Left hindlimb (tissue), 1 donor: ENCODE data around the gene PNMA8C.
"Not testable (repeated sequence)": the region's sequence is repeated elsewhere in the genome, so short reads cannot be mapped to it uniquely, and the experiment has no call there.

Experiments
- DNase-seq: peaks from one replicate; pipeline ENCODE4 v3.0.0-alpha.2; 2018

PNMA8C gene

DNA sequence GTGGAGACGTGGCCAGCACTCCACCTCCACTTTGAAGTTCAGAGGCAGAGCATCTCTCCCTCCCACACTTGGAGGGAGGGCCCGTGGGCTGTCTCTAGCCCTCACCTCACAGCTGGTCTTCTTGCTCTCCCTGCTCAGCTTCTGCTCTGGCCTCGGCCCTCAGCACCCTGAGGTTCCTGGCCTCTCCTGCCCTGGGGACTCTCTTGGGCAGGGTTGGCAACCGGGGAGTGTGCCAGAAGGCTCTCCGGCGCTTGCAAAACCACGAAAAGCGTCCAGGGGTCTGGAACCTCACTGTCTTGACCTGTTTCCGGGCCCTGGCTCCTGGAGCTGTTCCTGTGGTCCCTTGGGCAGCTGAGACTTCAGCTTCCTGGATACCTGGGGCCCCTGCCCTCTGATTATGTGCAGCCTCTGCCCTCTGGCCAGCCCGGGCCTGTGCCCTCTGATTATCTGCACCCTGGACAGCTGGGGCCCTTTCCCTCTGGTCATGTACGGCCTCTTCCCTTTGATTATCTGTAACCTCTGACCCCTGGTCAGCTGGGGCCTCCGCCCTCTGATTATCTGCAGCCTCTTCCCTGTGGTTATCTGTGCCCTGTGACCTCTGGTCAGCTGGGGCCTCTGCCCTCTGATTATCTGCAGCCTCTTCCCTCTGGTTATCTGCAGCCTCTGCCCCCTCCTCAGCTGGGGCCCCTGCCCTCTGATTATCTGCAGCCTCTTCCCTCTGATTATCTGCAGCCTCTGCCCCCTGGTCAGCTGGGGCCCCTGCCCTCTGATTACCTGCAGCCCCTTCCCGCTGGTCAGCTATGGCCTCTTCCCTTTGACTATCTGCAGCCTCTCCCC is 17.4 kb downstream of the PNMA8C start:
- no peak for DNase-seq

DNA sequence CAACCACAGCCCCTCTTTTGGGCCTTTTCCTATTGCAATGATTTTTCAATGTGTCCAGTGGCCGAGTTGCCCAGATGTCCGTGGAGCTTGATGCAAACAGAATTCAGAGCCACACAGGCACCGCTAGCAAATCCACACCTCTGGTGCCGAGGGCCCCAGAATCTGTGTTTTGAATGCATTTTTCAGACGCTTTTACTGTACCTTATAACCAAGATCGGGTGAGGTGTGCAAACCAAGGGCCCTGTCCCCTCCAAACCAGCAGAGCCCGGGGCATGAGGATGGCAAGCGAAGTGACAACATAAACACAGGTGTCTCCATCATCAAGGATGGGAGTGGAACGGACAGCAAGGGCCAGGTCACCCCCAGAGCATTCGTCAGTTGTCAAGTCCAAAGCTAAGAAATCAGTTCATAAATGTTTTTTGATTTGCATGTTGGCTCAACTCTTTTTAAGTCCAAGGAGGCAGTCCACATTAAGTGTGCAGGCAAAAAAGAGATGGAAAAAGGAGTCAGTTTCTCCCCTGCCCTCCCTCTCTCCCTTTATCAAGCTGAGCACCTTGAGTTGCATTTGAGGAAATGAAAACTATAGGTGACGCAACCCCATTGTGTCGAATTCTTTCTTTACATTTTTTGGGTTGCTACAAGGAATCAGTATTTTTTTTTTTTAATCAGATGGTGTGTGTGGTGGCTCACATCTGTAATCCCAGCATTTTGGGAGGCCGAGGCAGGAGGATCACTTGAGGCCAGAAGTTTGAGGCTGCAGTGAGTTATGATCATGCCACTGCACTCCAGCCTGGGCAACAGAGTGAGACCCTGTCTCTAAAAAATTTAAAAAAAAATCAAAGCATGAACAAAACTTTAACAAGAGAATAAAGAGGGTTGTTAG is 18.3 kb downstream of the PNMA8C start:
- no peak for DNase-seq

DNA sequence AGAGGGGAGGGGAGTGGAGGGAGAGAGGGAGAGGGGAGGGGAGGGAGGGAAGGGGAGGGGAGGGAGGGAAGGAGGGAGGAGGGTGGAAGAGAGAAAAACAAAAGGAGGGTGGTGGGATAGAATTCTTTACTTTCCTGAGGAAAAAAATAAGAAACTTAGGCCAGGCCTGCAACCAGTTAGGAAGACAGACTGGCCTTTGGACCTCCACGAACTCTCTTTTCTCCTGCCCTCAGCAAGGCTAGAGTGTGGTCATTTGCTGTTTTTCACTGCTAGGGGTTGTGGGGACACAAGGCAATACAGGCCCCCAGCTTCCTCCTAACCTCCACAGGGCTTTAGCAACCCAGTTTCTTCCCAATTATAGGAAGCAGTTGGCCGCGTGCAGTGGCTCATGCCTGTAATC is 19.5 kb downstream of the PNMA8C start:
- peak; percentile 41 for DNase-seq

DNA sequence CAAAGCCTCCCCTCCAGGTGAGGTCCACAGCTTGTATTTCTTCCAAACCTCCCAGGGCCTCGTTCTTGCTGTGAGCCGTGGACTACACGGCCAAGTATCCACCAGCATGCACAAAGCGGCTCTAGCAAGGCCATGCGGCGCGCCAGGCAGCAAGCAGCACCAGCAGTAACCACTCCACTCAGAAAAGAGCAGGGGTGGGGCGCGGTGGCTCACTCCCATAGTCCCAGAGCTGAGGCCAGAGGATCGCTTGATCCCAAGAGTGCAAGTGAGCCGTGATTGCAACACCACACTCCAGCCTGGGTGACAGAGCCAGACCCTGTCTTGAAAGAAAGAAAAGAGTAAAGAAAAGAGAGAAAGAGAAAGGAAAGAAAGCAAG is 20.1 kb downstream of the PNMA8C start:
- peak; percentile 69 for DNase-seq

DNA sequence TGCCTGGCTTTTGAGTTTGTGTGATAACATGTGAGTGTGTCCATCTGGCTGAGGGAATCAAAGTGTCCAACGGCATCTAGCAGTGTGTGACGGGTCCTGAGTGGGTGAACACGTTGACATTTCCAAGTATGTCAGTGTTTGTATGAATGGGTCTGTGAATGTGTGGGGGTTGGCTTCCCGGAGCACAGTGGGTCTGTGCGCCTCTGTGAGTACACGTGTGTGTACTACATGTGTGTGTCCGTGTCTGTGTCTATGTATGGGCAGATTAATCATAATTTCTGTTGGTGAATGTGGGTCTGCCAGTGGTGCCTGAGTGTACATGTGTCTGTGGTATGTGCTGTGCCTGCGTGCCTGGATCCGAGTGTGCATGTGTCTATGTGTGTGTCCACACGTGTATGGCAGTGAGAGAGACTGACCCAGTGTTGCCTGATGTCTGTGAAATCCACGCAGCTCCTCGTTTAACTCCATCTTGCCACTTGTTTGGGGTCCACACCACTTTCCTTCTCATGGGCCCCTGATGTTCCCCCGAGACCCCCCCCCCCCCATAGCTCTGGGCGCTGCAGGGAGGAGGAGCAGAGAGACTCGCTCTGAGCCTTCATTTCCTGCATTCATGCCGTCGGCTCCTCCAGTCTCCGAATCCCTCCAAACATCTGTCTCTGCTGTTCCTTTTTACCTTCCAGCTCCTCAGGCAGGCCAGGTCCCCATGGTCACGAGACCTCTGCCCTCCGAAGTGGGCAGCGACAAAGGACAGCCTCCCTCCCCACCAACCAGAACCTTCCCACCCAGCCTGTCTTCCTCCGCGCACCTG is 20.7 kb downstream of the PNMA8C start:
- DNase-seq: peak; percentile 47

DNA sequence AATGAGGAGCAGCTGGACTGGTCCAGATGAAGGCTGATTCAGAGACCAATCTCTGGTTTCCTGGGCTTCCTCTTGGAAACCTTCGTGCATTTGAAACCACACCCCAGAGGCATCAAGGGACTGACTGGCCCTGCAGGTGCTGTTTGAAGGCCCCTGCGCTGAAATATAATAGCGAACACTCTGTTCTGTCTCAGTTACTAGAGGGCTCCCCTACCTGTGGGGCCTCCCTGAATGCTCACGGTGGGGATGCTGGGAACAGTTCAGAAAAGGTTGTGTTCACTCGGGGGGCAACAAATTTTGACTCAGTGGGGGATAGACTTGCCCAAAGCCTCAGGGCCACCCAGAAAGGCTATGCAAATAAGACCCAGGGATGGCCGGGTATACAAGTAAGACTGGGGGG is 21.8 kb downstream of the PNMA8C start:
- DNase-seq: peak; percentile 27

DNA sequence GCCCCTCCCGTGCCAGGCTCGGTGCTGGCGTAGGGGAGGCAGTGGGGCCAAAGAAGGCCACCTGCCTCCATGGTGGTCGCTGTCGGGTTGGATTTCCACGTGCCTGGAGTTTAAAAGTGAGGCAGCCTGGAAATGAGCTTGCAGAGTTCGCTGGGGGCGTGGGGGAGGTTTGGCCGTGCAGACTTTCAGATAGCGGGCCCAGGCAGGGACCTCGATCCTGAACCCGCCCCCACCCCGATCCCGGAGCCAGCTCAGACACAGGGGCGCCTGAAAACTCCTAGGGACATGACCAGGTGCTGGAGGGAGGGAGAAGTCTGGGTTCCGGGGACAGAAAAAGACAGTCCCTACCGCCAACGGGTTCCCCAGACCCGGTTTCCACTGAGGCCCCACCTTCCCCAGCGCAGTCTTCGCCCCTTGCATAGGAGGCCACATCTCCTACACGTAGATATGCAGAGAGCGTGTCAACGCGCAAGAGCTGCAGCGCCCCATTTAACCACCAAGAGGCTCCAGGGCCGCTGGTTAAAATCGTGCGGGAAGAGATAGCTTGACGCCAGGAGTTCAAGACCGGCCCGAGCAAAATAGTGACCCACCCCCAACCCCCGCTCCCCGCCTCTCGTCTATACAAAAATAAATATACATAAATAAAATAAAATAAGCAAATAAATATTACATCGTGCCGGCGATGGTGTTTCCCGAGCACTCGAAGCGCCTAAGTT is 23.8 kb downstream of the PNMA8C start:
- DNase-seq: peak; percentile 82

DNA sequence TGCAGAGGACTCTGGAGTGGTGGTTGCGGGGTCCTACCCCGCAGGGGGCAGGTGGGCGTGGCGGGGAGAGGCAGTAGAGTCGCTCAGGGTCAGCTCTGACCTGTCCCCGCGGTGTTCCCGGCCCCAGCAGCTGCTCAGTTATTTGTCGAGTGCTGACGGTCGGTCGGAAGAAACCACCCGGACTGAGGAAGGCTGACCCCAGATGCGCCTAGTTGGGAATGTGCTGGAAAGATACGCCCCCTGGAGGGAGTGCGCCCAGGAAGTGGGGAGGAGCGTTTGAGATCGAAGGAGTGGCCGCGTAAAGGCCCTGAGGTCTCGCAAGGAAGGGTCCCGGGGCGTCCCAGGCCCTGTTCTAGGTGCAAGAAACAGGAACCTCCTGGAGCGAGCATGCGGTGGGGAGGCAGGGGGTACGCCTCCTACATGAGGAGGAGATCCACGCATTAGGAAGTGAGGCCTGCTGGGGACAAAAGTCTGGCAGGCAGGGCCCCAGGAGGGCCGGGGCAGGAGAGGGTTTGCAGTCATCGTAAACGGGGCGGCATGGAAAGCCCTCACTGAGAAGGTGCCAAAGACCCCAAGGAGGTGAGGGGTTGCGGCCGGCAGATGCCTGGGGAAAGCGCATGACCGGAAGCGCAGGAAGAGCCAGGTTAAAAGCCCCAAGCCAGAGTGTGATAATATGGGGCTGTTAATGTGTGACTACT is 24.5 kb downstream of the PNMA8C start:
- peak; percentile 76 for DNase-seq

DNA sequence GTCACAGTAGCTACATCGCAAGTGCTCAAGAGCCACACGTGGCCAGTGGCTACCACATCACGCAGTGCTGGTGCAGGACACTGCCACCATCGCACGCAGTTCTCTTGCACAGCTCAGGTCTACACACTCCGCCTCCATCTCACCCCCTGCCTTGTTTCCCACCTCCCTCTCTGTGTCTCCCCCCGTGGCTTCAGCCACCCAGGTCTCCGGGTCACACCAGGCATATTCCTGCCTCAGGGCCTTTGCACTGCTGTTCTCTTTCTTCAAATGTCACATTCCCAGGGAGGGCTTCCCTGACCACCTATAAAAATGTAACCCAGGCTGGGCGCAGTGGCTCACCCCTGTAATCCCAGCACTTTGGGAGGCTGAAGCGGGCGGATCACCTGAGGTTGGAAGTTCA is 26.0 kb downstream of the PNMA8C start:
- DNase-seq: peak; percentile 22

DNA sequence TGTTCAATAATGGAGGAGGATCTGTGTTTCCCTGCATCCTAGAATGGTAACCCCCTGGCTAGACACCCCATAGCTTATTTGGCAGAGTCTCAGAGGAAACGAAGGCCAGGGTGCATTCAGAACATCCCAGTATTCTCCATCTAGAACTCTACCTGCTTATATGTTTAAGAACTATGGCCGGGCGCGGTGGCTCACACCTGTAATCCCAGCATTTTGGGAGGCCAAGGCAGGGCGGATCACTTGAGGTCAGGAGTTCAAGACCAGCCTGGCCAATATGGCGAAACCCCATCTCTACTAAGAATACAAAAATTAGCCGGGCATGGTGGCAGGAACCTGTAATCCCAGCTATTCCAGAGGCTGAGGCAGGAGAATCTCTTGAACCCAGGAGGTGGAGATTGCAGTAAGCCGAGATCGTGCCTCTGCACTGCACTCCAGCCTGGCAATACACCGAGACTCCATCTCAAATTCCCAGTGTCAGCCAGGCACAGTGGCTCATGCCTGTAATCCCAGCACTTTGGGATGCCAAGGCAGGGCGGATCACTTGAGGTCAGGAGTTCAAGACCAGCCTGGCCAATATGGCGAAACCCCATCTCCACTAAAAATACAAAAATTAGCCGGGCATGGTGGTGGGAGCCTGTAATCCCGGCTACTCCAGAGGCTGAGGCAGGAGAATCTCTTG is 30.8 kb downstream of the PNMA8C start:
- not testable (repeated sequence) for DNase-seq

DNA sequence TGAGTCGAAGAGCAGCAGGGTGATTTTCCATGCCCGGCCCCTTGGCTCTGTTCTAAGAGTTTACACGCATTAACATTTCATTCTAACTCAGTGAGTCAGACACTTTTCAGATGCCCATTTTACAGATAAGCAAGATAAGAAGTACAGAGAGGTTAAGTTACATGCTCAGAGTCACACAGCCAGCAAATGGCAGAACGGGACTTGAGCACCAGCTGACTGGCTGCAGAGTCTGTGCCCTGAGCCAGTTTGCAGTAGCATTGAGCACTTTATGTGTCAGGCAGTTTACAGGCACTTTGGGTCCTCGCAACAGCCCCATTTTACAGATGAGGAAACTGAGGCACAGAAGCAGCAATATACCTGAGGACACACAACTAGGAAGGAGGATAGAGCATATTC is 34.3 kb downstream of the PNMA8C start:
- peak; percentile 16 for DNase-seq

DNA sequence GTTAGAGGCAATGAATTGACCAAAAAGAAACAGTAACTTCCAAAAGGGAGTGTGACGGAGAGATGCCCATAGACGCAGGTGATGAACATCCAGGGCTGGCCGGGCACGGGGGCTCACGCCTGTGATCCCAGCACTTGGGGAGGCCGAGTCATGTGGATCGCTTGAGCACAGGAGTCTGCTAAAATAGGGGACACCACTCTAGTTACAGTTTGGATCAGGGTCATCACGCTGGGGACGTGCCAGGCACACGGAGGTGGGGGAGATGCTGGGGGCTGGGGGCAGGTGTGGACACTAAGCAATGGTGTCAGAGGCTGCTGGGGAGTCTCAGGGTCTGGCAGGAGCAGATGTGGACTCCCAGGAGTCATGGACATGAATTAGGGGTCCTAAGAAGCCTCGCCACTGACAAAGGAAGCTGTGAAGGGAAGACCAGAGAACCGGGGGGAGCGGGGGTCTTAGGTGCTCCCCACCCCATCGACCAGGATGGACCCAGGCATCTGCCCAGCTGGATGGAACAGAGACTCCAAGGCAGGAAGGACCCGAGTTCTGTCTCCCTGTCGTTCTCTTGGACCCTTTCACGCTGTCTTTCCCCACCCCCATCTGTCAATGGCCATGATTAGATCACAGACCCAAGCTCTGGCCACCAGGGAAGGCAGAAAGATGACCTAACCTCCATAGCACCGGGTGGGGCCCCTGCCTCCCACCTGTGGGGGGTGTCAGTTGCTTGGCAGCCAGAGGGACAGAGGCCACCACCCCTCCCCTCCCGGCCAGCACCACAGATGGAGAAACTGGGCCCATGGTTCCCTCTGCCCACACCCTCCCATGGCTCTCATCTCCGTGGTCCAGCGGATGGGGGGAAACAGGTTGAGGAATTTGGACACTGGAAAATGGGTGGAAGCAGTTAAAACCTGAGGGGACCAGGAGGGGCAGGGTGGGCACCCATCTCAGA is 35.0 kb downstream of the PNMA8C start:
- peak; percentile 36 for DNase-seq

DNA sequence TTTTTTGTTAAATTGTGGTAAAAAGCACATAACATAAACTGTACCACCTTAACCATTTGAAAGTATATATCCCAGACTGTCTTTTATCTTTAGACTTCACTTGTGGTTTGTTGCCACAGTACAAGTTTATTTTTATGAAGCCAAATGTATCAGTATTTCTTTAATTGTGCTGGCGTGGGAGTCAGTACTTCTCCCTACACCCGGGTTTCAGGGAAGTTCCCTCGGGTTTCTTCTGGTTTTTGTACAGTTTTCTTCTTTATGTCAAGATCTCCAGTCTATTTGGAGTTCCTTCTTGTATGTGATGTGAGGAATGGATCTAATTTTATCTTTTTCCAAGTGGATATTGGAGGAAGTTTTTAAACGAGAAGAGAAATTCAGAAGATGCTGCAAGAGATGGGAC is 35.9 kb downstream of the PNMA8C start:
- DNase-seq: no peak

DNA sequence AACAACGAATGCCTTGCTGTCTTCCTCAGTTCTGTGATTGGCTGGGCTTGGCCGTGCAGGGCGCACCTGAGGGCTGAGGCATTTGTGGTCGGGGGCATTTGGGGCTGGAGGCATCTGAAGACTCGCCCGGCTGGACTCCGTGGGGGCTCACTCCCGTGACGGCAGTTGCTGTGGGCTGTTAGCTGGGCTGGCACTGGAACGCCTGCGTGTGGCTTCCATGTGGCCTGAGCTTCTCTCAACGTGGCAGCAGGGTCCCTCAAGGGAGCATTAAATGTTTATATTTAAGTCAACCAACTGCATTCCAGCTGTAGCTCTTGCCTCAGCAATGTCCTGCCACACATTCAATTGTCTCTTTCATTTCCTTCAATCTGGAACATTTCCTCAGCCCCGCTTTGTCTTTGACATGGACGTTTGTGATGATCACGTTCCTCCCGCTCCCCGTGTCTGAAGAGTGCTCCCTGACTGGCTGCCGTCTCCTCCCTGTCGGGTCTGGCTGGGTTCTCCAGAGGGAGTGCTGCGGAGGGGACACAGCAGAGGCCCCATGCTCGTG is 36.4 kb downstream of the PNMA8C start:
- peak; percentile 69 for DNase-seq

DNA sequence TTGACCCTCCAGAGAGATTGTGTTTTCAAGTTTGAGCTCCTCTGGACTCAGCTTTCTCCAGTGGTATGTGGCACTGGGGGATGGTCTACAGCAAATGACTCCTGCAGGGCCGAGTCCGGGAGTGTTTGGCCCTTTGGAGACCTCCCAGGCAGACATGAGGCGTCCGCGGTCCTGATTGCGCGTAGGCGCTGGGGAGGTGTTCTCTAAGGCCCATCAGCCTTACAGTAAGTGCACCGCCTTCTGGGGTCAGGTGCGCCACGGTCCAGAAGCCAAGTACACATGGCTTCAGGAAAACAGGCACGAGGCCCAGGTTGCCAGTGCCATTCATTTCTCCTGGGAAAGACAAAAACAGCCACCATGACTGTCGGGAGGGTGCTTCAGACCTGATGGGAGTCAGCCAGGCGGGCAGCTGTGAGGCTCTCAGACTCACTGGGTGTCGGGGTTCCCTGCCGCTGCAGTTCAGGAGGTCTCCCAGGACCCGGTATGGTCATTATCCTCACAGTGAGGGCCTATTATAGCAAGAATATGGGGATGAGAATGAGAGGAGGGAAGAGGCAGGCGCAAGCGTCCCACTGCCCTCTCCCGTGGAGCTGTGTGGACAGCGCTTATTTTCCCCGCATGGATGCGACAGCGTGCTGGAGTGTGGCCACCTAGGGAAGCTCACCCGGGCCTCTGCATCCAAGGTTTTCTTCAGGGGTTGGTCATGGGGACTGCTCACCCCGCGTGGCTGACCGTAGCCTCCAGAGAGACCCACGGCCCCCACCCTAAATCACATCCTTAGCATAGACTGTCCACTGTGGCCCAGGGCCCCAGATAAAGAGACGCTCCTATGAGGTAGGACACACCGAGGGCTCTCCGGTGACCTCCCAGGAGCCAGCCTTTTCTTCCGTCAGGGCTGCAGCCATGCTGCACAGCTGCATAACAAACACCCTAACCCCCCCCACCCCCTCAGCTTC is 37.2 kb downstream of the PNMA8C start:
- no peak for DNase-seq

DNA sequence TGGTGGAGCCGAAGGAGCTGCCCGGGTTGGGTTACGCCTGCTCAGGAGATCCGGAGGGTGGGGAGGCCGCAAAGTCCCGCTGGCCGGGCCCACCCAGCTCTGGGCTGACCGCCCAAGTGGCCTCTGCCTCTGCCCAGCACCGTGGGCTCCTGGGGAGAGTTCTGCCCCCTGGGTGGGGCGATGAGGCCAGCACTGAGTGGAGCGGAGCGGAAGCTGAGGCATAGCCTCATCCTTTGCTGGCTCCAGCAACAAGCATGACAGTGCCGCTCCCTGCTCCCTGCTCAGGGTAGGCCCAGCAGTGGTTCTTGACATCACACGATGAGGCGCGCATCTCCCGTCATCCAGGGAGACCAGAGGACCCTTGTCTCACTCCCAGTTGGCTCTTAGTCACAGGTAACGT is 37.9 kb downstream of the PNMA8C start:
- DNase-seq: no peak

DNA sequence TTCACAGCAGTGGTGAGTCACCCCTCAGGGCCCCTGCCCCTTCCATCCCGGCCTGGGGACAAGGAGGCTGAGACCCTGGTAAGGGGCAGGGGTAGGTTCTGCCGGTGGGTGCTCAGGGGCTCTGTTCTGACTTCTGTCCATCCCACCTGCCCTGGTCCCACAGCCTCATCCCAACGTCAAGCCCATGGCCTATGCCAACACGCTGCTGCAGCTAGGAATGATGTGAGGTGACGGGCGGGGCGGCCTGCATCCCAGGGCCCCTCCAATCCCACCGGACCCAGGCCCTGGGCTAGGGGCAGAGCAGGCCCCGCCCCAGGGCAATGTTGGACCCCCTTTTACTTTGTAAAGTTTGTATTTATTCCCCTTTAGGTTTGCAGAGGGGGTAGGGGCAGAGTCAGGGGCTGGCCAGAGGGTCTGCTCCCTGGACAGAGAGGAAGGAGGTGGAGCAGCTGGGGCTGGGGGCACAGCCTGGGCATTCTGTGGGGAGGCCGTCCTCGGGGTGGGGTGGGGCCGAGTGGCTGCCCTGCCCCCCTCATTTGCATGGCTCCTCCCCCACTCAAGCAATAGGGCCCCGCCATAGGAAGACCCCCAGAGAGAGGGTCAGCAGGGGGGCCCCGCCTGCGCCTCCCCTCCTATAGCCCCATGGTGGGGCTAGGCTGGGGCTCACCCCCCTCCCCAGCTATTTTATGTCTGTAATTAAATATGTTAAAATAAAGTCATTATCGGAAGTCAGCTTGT is 38.4 kb downstream of the PNMA8C start:
- DNase-seq: no peak
